Right lobe of liver (tissue), 4 donors: ENCODE data around the gene SORL1.

Experiments
- CTCF ChIP-seq, 4 donors: fragments of 200-600 bp in 3 of 4; fragments of 450-650 bp in 1 of 4; IDR thresholded peaks; one replicate each; pipeline versions ENCODE4 v1.5.1 to v1.8.0; 2016 to 2022; ENCODE audit warnings: antibody characterized with exemption in 4 of 4, mild to moderate bottlenecking in 2 of 4
- POLR2A ChIP-seq: fragments of 450-650 bp; IDR thresholded peaks from one replicate; pipeline ENCODE4 v1.6.1; 2017; ENCODE audit warnings: antibody characterized with exemption, mild to moderate bottlenecking
- donor health status: DM: no; HTN: no; CAD: no.
- donor health status: DM: no; HTN: no; CAD: no.
- donor health status: DM: no; HTN: yes; CAD: no.

- no peak for TF ChIP-seq CTCF (IDR thresholded peaks at IDR 0.05)
- no peak for TF ChIP-seq POLR2A
These were observed 218.2 kb downstream of the SORL1 start for GRCh38 chr11:121670266-121670665.
